HepG2 (cell line): ENCODE results near the gene C12orf56. TPM values are rescaled to one million over a fixed set of nuclear protein-coding genes. Genes with fewer than 3 reads are reported as not detected.

Experiments used
- CBX2 ChIP-seq, 2 experiments: fragments of 200-600 bp in 1 of 2; sonication (generic); formaldehyde crosslinking in 1 of 2; IDR thresholded peaks; 2 replicates each; pipeline versions ENCODE4 v1.7.0 to v1.8.1; 2018 to 2022; ENCODE audit warnings: low read depth in 2 of 2, low read length in 1 of 2, mild to moderate bottlenecking in 1 of 2, missing genetic modification reagents in 1 of 2
- CSRNP1 ChIP-seq: sonication (generic); formaldehyde crosslinking; IDR thresholded peaks from 2 replicates; pipeline ENCODE4 v1.8.1; 2023; ENCODE audit warnings: mild to moderate bottlenecking, missing genetic modification reagents
- E2F5 ChIP-seq: sonication (generic); formaldehyde crosslinking; conservative IDR thresholded peaks from 2 replicates; pipeline ENCODE4 v1.4.0; 2020; ENCODE audit warnings: missing genetic modification reagents
- KAT7 ChIP-seq: IDR thresholded peaks from 2 replicates; pipeline ENCODE4 v1.6.1; 2018; ENCODE audit warnings: borderline replicate concordance, missing compliant biosample characterization
- NR2F2 ChIP-seq: IDR thresholded peaks from 2 replicates; pipeline ENCODE4 v1.6.1; 2012; ENCODE audit warnings: low read depth, inconsistent platforms, borderline replicate concordance
- RARA ChIP-seq: IDR thresholded peaks from 2 replicates; pipeline ENCODE4 v1.6.1; 2016; ENCODE audit warnings: missing genetic modification reagents, missing compliant biosample characterization
- RBFOX2 ChIP-seq: fragments of 200-400 bp; formaldehyde crosslinking; IDR thresholded peaks from 2 replicates; pipeline ENCODE4 v1.6.1; 2017; ENCODE audit warnings: low read depth, mild to moderate bottlenecking, low read length
- SAP130 ChIP-seq: IDR thresholded peaks from 2 replicates; pipeline ENCODE4 v1.6.1; 2016; ENCODE audit warnings: low read depth
- ZNF253 ChIP-seq: sonication (generic); formaldehyde crosslinking; IDR thresholded peaks from 2 replicates; pipeline ENCODE4 v1.8.0; 2022; ENCODE audit warnings: mild to moderate bottlenecking, missing genetic modification reagents, borderline replicate concordance
- ZNF343 ChIP-seq: sonication (generic); formaldehyde crosslinking; IDR thresholded peaks from 2 replicates; pipeline ENCODE4 v1.4.0; 2020; ENCODE audit warnings: mild to moderate bottlenecking, missing genetic modification reagents
- ZNF367 ChIP-seq: sonication (generic); formaldehyde crosslinking; IDR thresholded peaks from 2 replicates; pipeline ENCODE4 v1.4.0; 2020; ENCODE audit warnings: missing genetic modification reagents, borderline replicate concordance
- ZNF552 ChIP-seq: sonication (generic); formaldehyde crosslinking; IDR thresholded peaks from 2 replicates; pipeline ENCODE4 v1.9.0; 2022; ENCODE audit warnings: missing genetic modification reagents, mild to moderate bottlenecking, borderline replicate concordance
- ZNF564 ChIP-seq: sonication (generic); formaldehyde crosslinking; IDR thresholded peaks from 2 replicates; pipeline ENCODE4 v1.8.1; 2023; ENCODE audit warnings: mild to moderate bottlenecking, missing genetic modification reagents
- polyA plus RNA-seq, 8 experiments: library from polyadenylated mRNA; depleted of rRNA in 3 of 8; stranded (reverse) in 7 of 8; unstranded in 1 of 8; fragments of >200 nt; fragmentation: Illumina TruSeq in 4 of 8; extraction: Trizol in 4 of 8; gene quantifications; 2 replicates each; pipeline versions ENCODE4 v1.2.1 to v1.2.3, GENCODE V29; 2011 to 2016; ENCODE audit warnings: low read depth in 4 of 8, missing spikeins in 1 of 8, mixed read lengths in 1 of 8; ENCODE audit not compliant: insufficient read depth in 1 of 8
- total RNA-seq, 5 experiments: library from RNA; depleted of rRNA; stranded (reverse); fragments of >200 nt; fragmentation: Illumina TruSeq; extraction: Trizol; gene quantifications; 2 replicates each; pipeline ENCODE4 v1.2.3, GENCODE V29; 2016; ENCODE audit warnings: low read depth in 1 of 5
- TF ChIP-seq, protein P1 (sequence below): fragments of 450-650 bp; IDR thresholded peaks from 2 replicates; pipeline ENCODE4 v1.6.1; 2016
- TF ChIP-seq, protein P2 (sequence below): sonication (generic); formaldehyde crosslinking; IDR thresholded peaks from 2 replicates; pipeline ENCODE4 v1.8.0; 2022; ENCODE audit warnings: mild to moderate bottlenecking, missing genetic modification reagents; ENCODE audit not compliant: insufficient replicate concordance
- TF ChIP-seq, protein P3 (sequence below): sonication (generic); formaldehyde crosslinking; IDR thresholded peaks from 2 replicates; pipeline ENCODE4 v1.5.1; 2020; ENCODE audit warnings: missing genetic modification reagents, mild to moderate bottlenecking, borderline replicate concordance
- TF ChIP-seq, protein P4 (sequence below): IDR thresholded peaks from 2 replicates; pipeline ENCODE4 v1.6.1; 2016; ENCODE audit warnings: low read depth, control low read depth
- TF ChIP-seq, protein P5 (sequence below): sonication (generic); formaldehyde crosslinking; IDR thresholded peaks from 2 replicates; pipeline ENCODE4 v1.5.0; 2020; ENCODE audit warnings: missing genetic modification reagents, mild to moderate bottlenecking, borderline replicate concordance

Gene C12orf56
- total and polyA plus RNA-seq, 2 of the 13 experiments (the other 11 are each of a cell fraction or from before 2014, with no cell fraction given): 0.07 TPM; not detected in 1

DNA sequence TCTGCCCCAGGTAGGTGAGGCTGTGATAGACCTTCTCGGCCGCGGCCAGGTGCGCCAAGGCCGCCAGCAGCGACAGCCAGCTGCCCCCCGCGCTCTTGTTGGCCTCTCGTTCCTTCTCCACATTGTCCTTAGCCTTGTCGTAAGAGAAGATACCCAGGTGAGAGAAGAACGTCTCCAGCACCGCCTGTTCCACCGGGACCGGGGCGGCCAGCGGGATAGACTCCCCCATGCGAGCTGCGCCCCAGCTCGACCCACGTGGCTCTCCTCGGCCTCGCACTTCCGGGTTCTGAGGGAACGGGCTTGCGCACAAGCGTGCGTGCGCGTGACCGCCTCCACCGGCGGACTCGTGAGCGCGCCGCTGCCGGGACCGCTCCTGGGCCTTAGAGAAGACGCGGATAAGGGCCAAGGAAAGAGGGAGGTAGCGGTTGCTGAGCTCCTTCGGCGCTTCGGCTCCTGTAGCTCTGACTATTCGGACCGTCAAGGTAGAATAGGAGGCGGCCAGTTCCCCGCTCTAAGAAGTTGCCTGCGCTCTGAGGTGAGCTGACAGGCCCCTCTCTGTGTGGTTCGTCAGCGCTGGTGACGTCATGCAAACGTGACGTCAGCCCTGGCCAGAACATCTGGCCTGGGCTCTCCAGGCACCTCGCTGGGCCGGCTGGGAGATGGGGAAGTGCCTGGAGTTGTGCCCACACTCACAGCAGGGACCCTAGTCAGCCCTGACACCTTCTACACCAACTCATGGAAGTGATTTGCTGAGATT lies 168.4 kb downstream of the C12orf56 start, which contains the start of gene KICS2 (continued):
- TF ChIP-seq RARA (CRISPR knock-in tag): peak; percentile 33; the same call in 1 of the 2 replicates
- no peak for TF ChIP-seq ZNF343 (CRISPR knock-in tag)
- peak; percentile 100 for TF ChIP-seq SAP130 (CRISPR knock-in tag)
- TF ChIP-seq, protein P1, sequence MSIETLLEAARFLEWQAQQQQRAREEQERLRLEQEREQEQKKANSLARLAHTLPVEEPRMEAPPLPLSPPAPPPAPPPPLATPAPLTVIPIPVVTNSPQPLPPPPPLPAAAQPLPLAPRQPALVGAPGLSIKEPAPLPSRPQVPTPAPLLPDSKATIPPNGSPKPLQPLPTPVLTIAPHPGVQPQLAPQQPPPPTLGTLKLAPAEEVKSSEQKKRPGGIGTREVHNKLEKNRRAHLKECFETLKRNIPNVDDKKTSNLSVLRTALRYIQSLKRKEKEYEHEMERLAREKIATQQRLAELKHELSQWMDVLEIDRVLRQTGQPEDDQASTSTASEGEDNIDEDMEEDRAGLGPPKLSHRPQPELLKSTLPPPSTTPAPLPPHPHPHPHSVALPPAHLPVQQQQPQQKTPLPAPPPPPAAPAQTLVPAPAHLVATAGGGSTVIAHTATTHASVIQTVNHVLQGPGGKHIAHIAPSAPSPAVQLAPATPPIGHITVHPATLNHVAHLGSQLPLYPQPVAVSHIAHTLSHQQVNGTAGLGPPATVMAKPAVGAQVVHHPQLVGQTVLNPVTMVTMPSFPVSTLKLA: peak; percentile 80
- no peak for TF ChIP-seq ZNF367
- TF ChIP-seq, protein P2, sequence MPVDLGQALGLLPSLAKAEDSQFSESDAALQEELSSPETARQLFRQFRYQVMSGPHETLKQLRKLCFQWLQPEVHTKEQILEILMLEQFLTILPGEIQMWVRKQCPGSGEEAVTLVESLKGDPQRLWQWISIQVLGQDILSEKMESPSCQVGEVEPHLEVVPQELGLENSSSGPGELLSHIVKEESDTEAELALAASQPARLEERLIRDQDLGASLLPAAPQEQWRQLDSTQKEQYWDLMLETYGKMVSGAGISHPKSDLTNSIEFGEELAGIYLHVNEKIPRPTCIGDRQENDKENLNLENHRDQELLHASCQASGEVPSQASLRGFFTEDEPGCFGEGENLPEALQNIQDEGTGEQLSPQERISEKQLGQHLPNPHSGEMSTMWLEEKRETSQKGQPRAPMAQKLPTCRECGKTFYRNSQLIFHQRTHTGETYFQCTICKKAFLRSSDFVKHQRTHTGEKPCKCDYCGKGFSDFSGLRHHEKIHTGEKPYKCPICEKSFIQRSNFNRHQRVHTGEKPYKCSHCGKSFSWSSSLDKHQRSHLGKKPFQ: no peak
- peak; percentile 83; the same call in 1 of the 2 replicates for TF ChIP-seq KAT7 (CRISPR knock-in tag)
- TF ChIP-seq NR2F2: no peak; the same call in 1 of the 2 replicates
- TF ChIP-seq, protein P3, sequence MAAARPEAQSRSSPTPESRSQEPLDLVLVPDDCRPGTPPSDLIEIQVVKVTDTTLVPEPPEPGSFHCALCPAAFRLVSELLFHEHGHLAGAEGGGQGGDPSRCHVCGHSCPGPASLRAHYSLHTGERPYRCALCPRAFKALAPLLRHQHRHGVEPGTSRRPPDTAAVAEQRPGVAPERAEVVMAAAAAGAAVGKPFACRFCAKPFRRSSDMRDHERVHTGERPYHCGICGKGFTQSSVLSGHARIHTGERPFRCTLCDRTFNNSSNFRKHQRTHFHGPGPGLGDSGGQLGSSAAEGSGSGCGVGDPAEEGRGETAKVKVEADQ (CRISPR knock-in tag): 0 out of 2 replicates have a peak, but pooled peaks have one; percentile 42
- TF ChIP-seq, protein P4, sequence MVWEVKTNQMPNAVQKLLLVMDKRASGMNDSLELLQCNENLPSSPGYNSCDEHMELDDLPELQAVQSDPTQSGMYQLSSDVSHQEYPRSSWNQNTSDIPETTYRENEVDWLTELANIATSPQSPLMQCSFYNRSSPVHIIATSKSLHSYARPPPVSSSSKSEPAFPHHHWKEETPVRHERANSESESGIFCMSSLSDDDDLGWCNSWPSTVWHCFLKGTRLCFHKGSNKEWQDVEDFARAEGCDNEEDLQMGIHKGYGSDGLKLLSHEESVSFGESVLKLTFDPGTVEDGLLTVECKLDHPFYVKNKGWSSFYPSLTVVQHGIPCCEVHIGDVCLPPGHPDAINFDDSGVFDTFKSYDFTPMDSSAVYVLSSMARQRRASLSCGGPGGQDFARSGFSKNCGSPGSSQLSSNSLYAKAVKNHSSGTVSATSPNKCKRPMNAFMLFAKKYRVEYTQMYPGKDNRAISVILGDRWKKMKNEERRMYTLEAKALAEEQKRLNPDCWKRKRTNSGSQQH: no peak; the same call in 1 of the 2 replicates
- TF ChIP-seq ZNF253: peak; percentile 95; the same call in 1 of the 2 replicates
- no peak for TF ChIP-seq CBX2 (IDR thresholded peaks at IDR 0.05; ENCODE audit: low read depth, low read length)
- TF ChIP-seq CBX2 (CRISPR knock-in tag; IDR thresholded peaks at IDR 0.05; ENCODE audit: low read depth): no peak
- no peak; the same call in 1 of the 2 replicates for TF ChIP-seq E2F5
- no peak; the same call in 1 of the 2 replicates for TF ChIP-seq ZNF564 (CRISPR knock-in tag)
- TF ChIP-seq ZNF552 (CRISPR knock-in tag): no peak; the same call in 1 of the 2 replicates
- TF ChIP-seq, protein P5, sequence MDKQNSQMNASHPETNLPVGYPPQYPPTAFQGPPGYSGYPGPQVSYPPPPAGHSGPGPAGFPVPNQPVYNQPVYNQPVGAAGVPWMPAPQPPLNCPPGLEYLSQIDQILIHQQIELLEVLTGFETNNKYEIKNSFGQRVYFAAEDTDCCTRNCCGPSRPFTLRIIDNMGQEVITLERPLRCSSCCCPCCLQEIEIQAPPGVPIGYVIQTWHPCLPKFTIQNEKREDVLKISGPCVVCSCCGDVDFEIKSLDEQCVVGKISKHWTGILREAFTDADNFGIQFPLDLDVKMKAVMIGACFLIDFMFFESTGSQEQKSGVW (CRISPR knock-in tag): no peak
- peak; percentile 98 for TF ChIP-seq RBFOX2
- peak; percentile 89 for TF ChIP-seq CSRNP1
